H9 (cell line): ENCODE results near the gene RBMS3. TPM values are rescaled to one million over a fixed set of nuclear protein-coding genes. Genes with fewer than 3 reads are reported as not detected.

ENCODE experiments used
- DNase-seq: peaks from one replicate; pipeline ENCODE4 v3.0.0-alpha.2; 2017
- H2AFZ ChIP-seq: one replicate; pipeline ENCODE4 v1.6.1; 2013; ENCODE audit warnings: mild to moderate bottlenecking, low read length, control low read depth, moderate library complexity
- H2AK5ac ChIP-seq: 2 replicates; pipeline ENCODE4 v1.6.1; 2013; ENCODE audit warnings: low read length, control low read depth, mixed read lengths; ENCODE audit not compliant: insufficient read length
- H2BK120ac ChIP-seq: one replicate; pipeline ENCODE4 v1.6.1; 2013; ENCODE audit warnings: low read depth, mild to moderate bottlenecking, low read length, control low read depth, inconsistent platforms; ENCODE audit not compliant: poor library complexity, severe bottlenecking
- H2BK12ac ChIP-seq: 2 replicates; pipeline ENCODE4 v1.6.1; 2013; ENCODE audit warnings: low read length, control low read depth, mixed read lengths, low read depth; ENCODE audit not compliant: insufficient read length
- H2BK15ac ChIP-seq: 2 replicates; pipeline ENCODE4 v1.6.1; 2013; ENCODE audit warnings: low read depth, low read length, control low read depth
- H2BK20ac ChIP-seq: one replicate; pipeline ENCODE4 v1.6.1; 2013; ENCODE audit warnings: low read depth, mild to moderate bottlenecking, low read length, control low read depth, inconsistent platforms; ENCODE audit not compliant: poor library complexity, severe bottlenecking
- H2BK5ac ChIP-seq: 2 replicates; pipeline ENCODE4 v1.6.1; 2013; ENCODE audit warnings: low read length, control low read depth, mixed read lengths; ENCODE audit not compliant: insufficient read length
- H3K14ac ChIP-seq: 2 replicates; pipeline ENCODE4 v1.6.1; 2013; ENCODE audit warnings: low read length, control low read depth; ENCODE audit not compliant: insufficient read depth
- H3K18ac ChIP-seq: 2 replicates; pipeline ENCODE4 v1.6.1; 2013; ENCODE audit warnings: low read depth, mild to moderate bottlenecking, mixed read lengths, low read length, control low read depth; ENCODE audit not compliant: insufficient read length
- H3K23ac ChIP-seq: 2 replicates; pipeline ENCODE4 v1.6.1; 2013; ENCODE audit warnings: low read length, control low read depth, mixed read lengths, low read depth; ENCODE audit not compliant: insufficient read length
- H3K23me2 ChIP-seq: 2 replicates; pipeline ENCODE4 v1.6.1; 2013; ENCODE audit warnings: low read depth, mild to moderate bottlenecking, mixed read lengths, low read length, control low read depth; ENCODE audit not compliant: insufficient read length, poor library complexity, severe bottlenecking
- H3K27ac ChIP-seq: 2 replicates; pipeline ENCODE4 v1.5.1; 2013; ENCODE audit warnings: low read length, control low read depth, mixed read lengths, low read depth; ENCODE audit not compliant: insufficient read length
- H3K27me3 ChIP-seq: 2 replicates; pipeline ENCODE4 v1.6.1; 2013; ENCODE audit warnings: low read length, control low read depth, inconsistent platforms; ENCODE audit not compliant: insufficient read depth
- H3K4ac ChIP-seq: 2 replicates; pipeline ENCODE4 v1.6.1; 2013; ENCODE audit warnings: low read depth, mild to moderate bottlenecking, control low read depth, inconsistent platforms, low read length, moderate library complexity
- H3K4me1 ChIP-seq: 2 replicates; pipeline ENCODE4 v1.6.1; 2013; ENCODE audit warnings: low read length, control low read depth, inconsistent platforms; ENCODE audit not compliant: insufficient read depth
- H3K4me2 ChIP-seq: 2 replicates; pipeline ENCODE4 v1.6.1; 2013; ENCODE audit warnings: low read length, control low read depth, mixed read lengths; ENCODE audit not compliant: insufficient read length, insufficient read depth
- H3K56ac ChIP-seq: 2 replicates; pipeline ENCODE4 v1.6.1; 2013; ENCODE audit warnings: low read depth, mild to moderate bottlenecking, mixed read lengths, low read length, control low read depth; ENCODE audit not compliant: insufficient read length
- H3K79me1 ChIP-seq: 2 replicates; pipeline ENCODE4 v1.6.1; 2013; ENCODE audit warnings: low read depth, mild to moderate bottlenecking, moderate library complexity, low read length, control low read depth, inconsistent platforms; ENCODE audit not compliant: insufficient read depth, poor library complexity, severe bottlenecking
- H3K79me2 ChIP-seq: 2 replicates; pipeline ENCODE4 v1.6.1; 2013; ENCODE audit warnings: low read length, control low read depth, inconsistent platforms; ENCODE audit not compliant: insufficient read depth
- H3K9ac ChIP-seq: 2 replicates; pipeline ENCODE4 v1.6.1; 2013; ENCODE audit warnings: low read length, control low read depth, mixed read lengths; ENCODE audit not compliant: insufficient read length; ENCODE audit errors: extremely low read depth
- H3K9me3 ChIP-seq: one replicate; pipeline ENCODE4 v1.6.1; 2013; ENCODE audit warnings: low read depth, low read length, inconsistent platforms; ENCODE audit not compliant: control insufficient read depth
- H3T11ph ChIP-seq: one replicate; pipeline ENCODE4 v1.6.1; 2013; ENCODE audit warnings: mild to moderate bottlenecking, low read length, control low read depth, inconsistent platforms
- H4K20me1 ChIP-seq: one replicate; pipeline ENCODE4 v1.6.1; 2013; ENCODE audit not compliant: control insufficient read depth, insufficient read length, insufficient read depth
- H4K5ac ChIP-seq: 2 replicates; pipeline ENCODE4 v1.6.1; 2013; ENCODE audit warnings: low read depth, mild to moderate bottlenecking, mixed read lengths, low read length, control low read depth; ENCODE audit not compliant: insufficient read length
- H4K8ac ChIP-seq: replicated peaks from 2 replicates; pipeline ENCODE4 v1.6.1; 2013; ENCODE audit warnings: low read length, control low read depth, mixed read lengths, low read depth; ENCODE audit not compliant: insufficient read length
- H4K91ac ChIP-seq: 2 replicates; pipeline ENCODE4 v1.6.1; 2013; ENCODE audit warnings: low read depth, mild to moderate bottlenecking, moderate library complexity, mixed read lengths, low read length, control low read depth; ENCODE audit not compliant: insufficient read length
- H3K27ac Mint-ChIP-seq, 3 experiments: 2 replicates in 2 of 3; 3 replicates in 1 of 3; pipeline ENCODE4 v1.8.0; 2020 to 2021; ENCODE audit warnings: mixed read lengths in 3 of 3, mild to moderate bottlenecking in 1 of 3, moderate library complexity in 1 of 3
- H3K27me3 Mint-ChIP-seq: 2 replicates; pipeline ENCODE4 v1.8.0; 2021; ENCODE audit warnings: low read depth, mild to moderate bottlenecking, moderate library complexity, mixed read lengths
- H3K36me3 Mint-ChIP-seq, 3 experiments: 2 replicates in 2 of 3; 3 replicates in 1 of 3; pipeline ENCODE4 v1.8.0; 2020 to 2021; ENCODE audit warnings: low read depth in 3 of 3, mixed read lengths in 3 of 3; ENCODE audit not compliant: insufficient read depth in 1 of 3
- H3K4me1 Mint-ChIP-seq, 2 experiments: 2 replicates each; pipeline ENCODE4 v1.8.0; 2020; ENCODE audit warnings: mixed read lengths in 2 of 2
- H3K4me3 Mint-ChIP-seq, 2 experiments: 2 replicates in 1 of 2; 3 replicates in 1 of 2; pipeline ENCODE4 v1.8.0; 2020 to 2021; ENCODE audit warnings: mild to moderate bottlenecking in 2 of 2, mixed read lengths in 2 of 2, moderate library complexity in 1 of 2
- H3K9me3 Mint-ChIP-seq, 2 experiments: 2 replicates in 1 of 2; 3 replicates in 1 of 2; pipeline ENCODE4 v1.8.0; 2020; ENCODE audit warnings: mild to moderate bottlenecking in 2 of 2, mixed read lengths in 2 of 2, moderate library complexity in 1 of 2
- CTCF ChIP-seq: fragments of 200-600 bp; sonication (generic); conservative IDR thresholded peaks from 3 replicates; pipeline ENCODE4 v1.8.0; 2021; ENCODE audit warnings: antibody characterized with exemption, mild to moderate bottlenecking
- WGBS: extraction: QIAGEN DNeasy Blood & Tissue Kit; methylation state at CpG from one replicate; pipeline ENCODE4 v1.1.7; 2013; ENCODE audit warnings: missing lambda C conversion rate, low lambda C conversion rate, mixed read lengths; ENCODE audit not compliant: insufficient read length; ENCODE audit errors: extremely low coverage; 5-methylcytosine and 5-hydroxymethylcytosine counted together
- total RNA-seq: library from RNA; stranded (reverse); gene quantifications from 2 replicates; pipeline ENCODE4 v1.2.1, GENCODE V29; 2021

The RBMS3 gene
- total RNA-seq, 1 experiment from 2014 or later, result 8.1 TPM

GRCh38 chr3:29741231-29741630 lies 460.4 kb downstream of the RBMS3 start:
- no peak for DNase-seq
- Histone ChIP-seq H3K56ac (no peak overlapping the region), H3K4ac (no peak overlapping the region), H3K18ac (no peak overlapping the region), H3K23me2 (no peaks in the 10 kb centered on the region), H3K4me2 (no peak overlapping the region), H2AK5ac (no peak overlapping the region), H3K9me3 (no peaks in the 10 kb centered on the region), H2AFZ (no peak overlapping the region), H3K9ac (no peak overlapping the region), H2BK15ac (no peak overlapping the region), H3K4me1 (peaks cover 3% of the 10 kb centered on the region; the same call in 1 of the 2 replicates), H2BK5ac (no peak overlapping the region), H3K14ac (no peak overlapping the region), H4K8ac (no peak overlapping the region), H4K91ac (no peak overlapping the region), H3K79me2 (no peaks in the 10 kb centered on the region), H3K79me1 (no peaks in the 10 kb centered on the region), H4K5ac (no peak overlapping the region), H4K20me1 (no peaks in the 10 kb centered on the region), H3K23ac (no peak overlapping the region), H2BK120ac (no peak overlapping the region), H3K27me3 (no peaks in the 10 kb centered on the region), H2BK12ac (no peak overlapping the region), H3T11ph (no peak overlapping the region), H2BK20ac (no peak overlapping the region), H3K27ac (no peak overlapping the region)
- peaks cover 32 to 35% of the 10 kb centered on the region in 2 experiments for H3K4me1 Mint-ChIP-seq
- H3K27ac Mint-ChIP-seq, result peak overlapping the region in 1 of 3 experiments; percentile 33; a peak in 2 of 7 replicates
- WGBS, result no CpG with 5 or more reads among the region's 1 CpG
- no peak overlapping the region for H3K4me3 Mint-ChIP-seq
- no peaks in the 10 kb centered on the region for H3K36me3 Mint-ChIP-seq
- no peaks in the 10 kb centered on the region for H3K27me3 Mint-ChIP-seq
- TF ChIP-seq CTCF, result no peak
- H3K9me3 Mint-ChIP-seq, result no peaks in the 10 kb centered on the region
